HCT116 (cell line): ENCODE data around the gene CATSPERD. TPM values are rescaled to one million over a fixed set of nuclear protein-coding genes. Genes with fewer than 3 reads are reported as not detected.

ENCODE experiments used
- ATAC-seq: fragments of 200-7000 bp; cut with Tn5 transposase; 2 replicates; pipeline ENCODE4 v1.9.1; 2020; ENCODE audit warnings: mild to moderate bottlenecking, moderate library complexity
- BruUV-seq: library from RNA; stranded (reverse); fragments of 400-500 nt; replicated peaks from 2 replicates; lab custom pipeline; 2021; lab: Mats Ljungman, UMichigan
- CTCF ChIA-PET: fragments of 300-600 bp; sonication (Branson Sonifier 250); formaldehyde crosslinking; loops from one replicate; lab custom pipeline; 2021; ENCODE audit warnings: antibody characterized with exemption; lab: Charles Lee
- POLR2A ChIA-PET: fragments of 300-600, 350-600 bp; sonication (Branson Sonifier 250); formaldehyde crosslinking; loops from one replicate; lab custom pipeline; 2021; ENCODE audit warnings: antibody characterized with exemption; lab: Charles Lee
- RAD21 ChIA-PET, 2 experiments: fragments of 300-600 bp; sonication (Branson Sonifier 250); formaldehyde crosslinking; loops; one replicate each; lab custom pipeline; 2023; ENCODE audit warnings: low total read pairs in 2 of 2; ENCODE audit not compliant: uncharacterized antibody in 2 of 2, unreplicated experiment in 2 of 2, low non-redundant PET in 1 of 2; lab: Charles Lee
- DNase-seq: peaks from one replicate; pipeline ENCODE4 v3.0.0-alpha.2; 2010; ENCODE audit warnings: low read depth, low spot score
- H2AFZ ChIP-seq: fragments of 200-600 bp; shearing (Covaris generic), sonication (generic); 2 replicates; pipeline ENCODE4 v1.6.1; 2017; ENCODE audit warnings: low read depth, mixed run types, mixed read lengths, antibody characterized with exemption, low read length; ENCODE audit not compliant: poor library complexity, severe bottlenecking
- H3K27ac ChIP-seq: 2 replicates; pipeline ENCODE4 v1.5.1; 2012; ENCODE audit warnings: low read depth, low read length
- H3K27me3 ChIP-seq: fragments of 200-600 bp; sonication (generic); 2 replicates; pipeline ENCODE4 v1.6.1; 2016; ENCODE audit warnings: mixed run types, low read length, mixed read lengths; ENCODE audit not compliant: insufficient read depth
- H3K36me3 ChIP-seq, 2 experiments: fragments of 200-500 bp in 1 of 2; fragments of 200-600 bp in 1 of 2; sonication (Bioruptor generic) in 1 of 2; sonication (generic) in 1 of 2; 2 replicates each; pipeline versions ENCODE4 v1.5.1 to v1.6.1; 2014 to 2016; ENCODE audit warnings: low read length in 2 of 2, inconsistent platforms in 1 of 2, mixed read lengths in 1 of 2, mixed run types in 1 of 2; ENCODE audit not compliant: insufficient read depth in 2 of 2, control insufficient read depth in 1 of 2
- H3K4me1 ChIP-seq, 2 experiments: fragments of 200-600 bp in 1 of 2; sonication (generic) in 1 of 2; 2 replicates each; pipeline versions ENCODE4 v1.5.1 to v1.6.1; 2012 to 2017; ENCODE audit warnings: low read length in 2 of 2, inconsistent platforms in 1 of 2, mild to moderate bottlenecking in 1 of 2, mixed read lengths in 1 of 2, mixed run types in 1 of 2, moderate library complexity in 1 of 2; ENCODE audit not compliant: insufficient read depth in 2 of 2, control insufficient read depth in 1 of 2
- H3K4me2 ChIP-seq: fragments of 200-600 bp; sonication (generic); 2 replicates; pipeline ENCODE4 v1.6.1; 2017; ENCODE audit warnings: mixed run types, low read length, mixed read lengths
- H3K4me3 ChIP-seq, 2 experiments: fragments of 200-600 bp in 1 of 2; sonication (generic) in 1 of 2; replicated peaks in 1 of 2; 2 replicates each; pipeline ENCODE4 v1.5.1; 2011 to 2016; ENCODE audit warnings: low read length in 2 of 2, control low read depth in 1 of 2, low read depth in 1 of 2, mild to moderate bottlenecking in 1 of 2, mixed read lengths in 1 of 2, mixed run types in 1 of 2
- H3K79me2 ChIP-seq: fragments of 200-600 bp; sonication (generic); 2 replicates; pipeline ENCODE4 v1.6.1; 2017; ENCODE audit warnings: mild to moderate bottlenecking, mixed run types, low read length, moderate library complexity, mixed read lengths; ENCODE audit not compliant: insufficient read depth
- H3K9ac ChIP-seq: fragments of 200-600 bp; sonication (generic); 2 replicates; pipeline ENCODE4 v1.6.1; 2016; ENCODE audit warnings: low read length, mixed read lengths
- H3K9me2 ChIP-seq: fragments of 200-600 bp; sonication (generic), shearing (Covaris generic); 2 replicates; pipeline ENCODE4 v1.6.1; 2017; ENCODE audit warnings: mixed run types, mild to moderate bottlenecking, moderate library complexity; ENCODE audit not compliant: insufficient read depth
- H3K9me3 ChIP-seq, 2 experiments: fragments of 200-500 bp in 1 of 2; fragments of 200-600 bp in 1 of 2; sonication (Bioruptor generic) in 1 of 2; sonication (generic) in 1 of 2; 2 replicates each; pipeline ENCODE4 v1.6.1; 2014 to 2017; ENCODE audit warnings: low read length in 2 of 2, mixed read lengths in 2 of 2, inconsistent platforms in 1 of 2, low read depth in 1 of 2, mild to moderate bottlenecking in 1 of 2, mixed run types in 1 of 2, moderate library complexity in 1 of 2; ENCODE audit not compliant: control insufficient read depth in 1 of 2, insufficient read depth in 1 of 2
- H4K20me1 ChIP-seq: fragments of 200-600 bp; sonication (generic), shearing (Covaris generic); 2 replicates; pipeline ENCODE4 v1.6.1; 2017; ENCODE audit warnings: mixed run types, mild to moderate bottlenecking, moderate library complexity; ENCODE audit not compliant: insufficient read depth
- CTCF ChIP-seq, 3 experiments: fragments of 200-600 bp in 1 of 3; sonication (generic) in 1 of 3; IDR thresholded peaks in 2 of 3; conservative IDR thresholded peaks in 1 of 3; 2 replicates each; pipeline ENCODE4 v1.5.1; 2012 to 2017; ENCODE audit warnings: low read depth in 2 of 3, low read length in 2 of 3, antibody characterized with exemption in 1 of 3, borderline replicate concordance in 1 of 3, control low read depth in 1 of 3, mild to moderate bottlenecking in 1 of 3, mixed read lengths in 1 of 3, mixed run types in 1 of 3, moderate library complexity in 1 of 3; ENCODE audit not compliant: insufficient read depth in 1 of 3
- RAD21 ChIP-seq: IDR thresholded peaks from 2 replicates; pipeline ENCODE4 v1.6.1; 2012; ENCODE audit warnings: low read depth, mild to moderate bottlenecking
- REST ChIP-seq: IDR thresholded peaks from 2 replicates; pipeline ENCODE4 v1.6.1; 2012; ENCODE audit warnings: low read depth
- TCF7L2 ChIP-seq: IDR thresholded peaks from 2 replicates; pipeline ENCODE4 v1.7.0; 2011; ENCODE audit warnings: borderline replicate concordance, inconsistent platforms; ENCODE audit not compliant: insufficient read depth, insufficient read length; ENCODE audit errors: extremely low read depth
- YY1 ChIP-seq: IDR thresholded peaks from 2 replicates; pipeline ENCODE4 v1.6.1; 2011; ENCODE audit warnings: low read length, low read depth, moderate library complexity, mild to moderate bottlenecking; ENCODE audit not compliant: insufficient replicate concordance; ENCODE audit errors: extremely low read depth
- ZNF274 ChIP-seq: fragments of 200-500 bp; sonication (Bioruptor generic); IDR thresholded peaks from 2 replicates; pipeline ENCODE4 v1.6.1; 2014; ENCODE audit warnings: mild to moderate bottlenecking, low read depth, low read length, inconsistent platforms
- intact Hi-C: fragments of 100-400 bp; cut with micrococcal nuclease; formaldehyde crosslinking; loops from 2 replicates; pipeline ENCODE4 v1.10.0; 2022
- total RNA-seq: library from RNA; stranded (reverse); gene quantifications from one replicate; pipeline ENCODE4 v1.2.1, GENCODE V29; 2021; ENCODE audit not compliant: unreplicated experiment

The CATSPERD gene
- total RNA-seq, 1 experiment from 2014 or later, result not detected

GRCh38 chr19:5805462-5806132 lies 85.2 kb downstream of the CATSPERD start:
- POLR2A ChIA-PET, result no interaction called here
- Histone ChIP-seq H3K9me3 (no peaks in the 10 kb centered on the region), H4K20me1 (no peaks in the 10 kb centered on the region), H3K27me3 (no peaks in the 10 kb centered on the region), H2AFZ (no peak overlapping the region), H3K79me2 (no peaks in the 10 kb centered on the region), H3K36me3 (no peaks in the 10 kb centered on the region), H3K4me1 (peaks cover 5 to 24% of the 10 kb centered on the region in 2 experiments), H3K4me3 (peak overlapping the region; percentile 65 to 70), H3K9me2 (no peaks in the 10 kb centered on the region), H3K9ac (peak overlapping the region; percentile 65), H3K4me2 (peak overlapping the region; percentile 94), H3K27ac (peak overlapping the region; percentile 24; the same call in 1 of the 2 replicates)
- intact Hi-C loops, result loop anchor here (2.0 kb wide), 1 partner anchor 217 kb away; no protein-coding TSS in a partner anchor
- no TSS peak for BruUV-seq
- ATAC-seq (peak; percentile 52), DNase-seq (no peak)
- CTCF ChIA-PET, result no interaction called here
- TF ChIP-seq YY1, result peak; percentile 7
- TF ChIP-seq ZNF274, result no peak
- no peak for TF ChIP-seq REST
- peak; percentile 83 to 88 (median 85) for TF ChIP-seq CTCF (IDR thresholded peaks at IDR 0.05 in 2 of 3, conservative IDR thresholded peaks at IDR 0.05 in 1 of 3; ENCODE audit: borderline replicate concordance in 1 of 3, insufficient read depth in 1 of 3, low read depth in 2 of 3, low read length in 2 of 3)
- peak; percentile 77 for TF ChIP-seq RAD21
- TF ChIP-seq TCF7L2, result peak; percentile 30
- RAD21 ChIA-PET, result no interaction called here
